ENCODE measurements around the gene ZBTB21. TPM values are rescaled to one million over a fixed set of nuclear protein-coding genes. Genes with fewer than 3 reads are reported as not detected.
A peak's percentile ranks its signal among the peaks of the same experiment; 100 is the strongest.

The ZBTB21 gene
- total RNA-seq, 1 donor from 2014 or later: 25.3 TPM

DNA sequence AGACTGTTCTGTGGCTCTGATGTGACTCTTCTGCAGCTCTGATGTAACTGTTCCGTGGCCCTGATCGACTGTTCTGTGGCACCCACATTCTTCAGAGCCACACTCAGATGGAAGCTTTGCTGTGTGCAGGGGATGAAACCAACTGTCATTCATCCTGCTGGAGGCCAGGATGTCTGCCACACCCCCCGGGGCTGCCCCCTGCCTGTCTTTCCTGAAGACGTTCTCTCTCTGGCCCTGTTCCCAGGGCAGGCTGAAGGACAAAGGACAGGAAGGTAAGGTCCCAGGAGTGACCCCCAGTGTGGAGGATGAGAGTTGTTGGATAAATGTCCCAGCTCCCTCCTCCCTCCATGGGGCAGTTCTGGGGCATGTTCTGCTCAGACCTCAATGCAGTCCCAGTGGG lies 31.6 kb upstream of the ZBTB21 start:
- peaks cover 25% of the 10 kb centered on the region for H3K4me1 Mint-ChIP-seq
- no peak overlapping the region for H3K4me3 Mint-ChIP-seq
- peaks cover 3% of the 10 kb centered on the region for H3K9me3 Mint-ChIP-seq
- no peak overlapping the region for H3K9ac ChIP-seq
- DNase-seq (ENCODE audit: low spot score): no peak
- no peak overlapping the region for H3K27ac ChIP-seq
- H3K4me1 ChIP-seq: no peaks in the 10 kb centered on the region
- no peaks in the 10 kb centered on the region for H3K9me3 ChIP-seq (ENCODE audit: low read depth)
- TF ChIP-seq CTCF (IDR thresholded peaks at IDR 0.05): no peak
- no peak for TF ChIP-seq EZH2 (IDR thresholded peaks at IDR 0.05)
- TF ChIP-seq EZH2phosphoT487 (IDR thresholded peaks at IDR 0.05): no peak
- H3K27me3 Mint-ChIP-seq (ENCODE audit: insufficient read depth, low read depth): peaks cover 17% of the 10 kb centered on the region
- no peak overlapping the region for H3K4me3 ChIP-seq
- H3K79me2 ChIP-seq (ENCODE audit: low read depth): no peaks in the 10 kb centered on the region
- peak overlapping the region; percentile 65 for H3K27ac Mint-ChIP-seq
- H3K36me3 ChIP-seq: no peaks in the 10 kb centered on the region
- no peaks in the 10 kb centered on the region for H3K27me3 ChIP-seq
- H3F3A ChIP-seq (ENCODE audit: low read depth): no peaks in the 10 kb centered on the region
- H3K36me3 Mint-ChIP-seq: no peaks in the 10 kb centered on the region
- H4K20me1 ChIP-seq (ENCODE audit: low read depth): no peaks in the 10 kb centered on the region
- H2AFZ ChIP-seq (replicated peaks): no peak overlapping the region
- no peak overlapping the region for H3K4me2 ChIP-seq

DNA sequence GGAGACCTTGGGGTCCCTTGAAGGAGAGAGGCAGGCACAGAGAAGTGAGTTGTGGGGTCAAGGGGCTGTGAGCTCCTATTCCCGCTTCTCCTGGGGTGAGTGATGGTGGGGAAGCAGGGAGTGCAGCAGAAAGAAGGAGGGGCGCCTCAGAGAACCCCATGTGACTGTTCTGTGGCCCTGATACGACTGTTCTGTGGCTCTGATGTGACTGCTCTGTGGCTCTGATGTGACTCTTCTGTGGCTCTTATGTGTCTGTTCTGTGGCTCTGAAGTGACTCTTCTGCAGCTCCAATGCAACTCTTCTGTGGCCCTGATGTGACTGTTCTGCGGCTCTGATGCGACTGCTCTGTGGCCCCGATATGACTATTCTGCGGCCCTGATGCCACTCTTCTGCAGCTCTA lies 31.1 kb upstream of the ZBTB21 start:
- no peak overlapping the region for H2AFZ ChIP-seq (replicated peaks)
- peaks cover 19% of the 10 kb centered on the region for H3K27me3 Mint-ChIP-seq (ENCODE audit: insufficient read depth, low read depth)
- H3K4me2 ChIP-seq: no peak overlapping the region
- H3K27me3 ChIP-seq: no peaks in the 10 kb centered on the region
- H3K9me3 Mint-ChIP-seq: peaks cover 3% of the 10 kb centered on the region
- H3K9me3 ChIP-seq (ENCODE audit: low read depth): no peaks in the 10 kb centered on the region
- no peak overlapping the region for H3K27ac ChIP-seq
- no peak for DNase-seq (ENCODE audit: low spot score)
- H3K4me3 ChIP-seq: no peak overlapping the region
- H3K36me3 Mint-ChIP-seq: no peaks in the 10 kb centered on the region
- no peaks in the 10 kb centered on the region for H4K20me1 ChIP-seq (ENCODE audit: low read depth)
- peak overlapping the region; percentile 10 for H3K4me3 Mint-ChIP-seq
- H3K4me1 Mint-ChIP-seq: peaks cover 25% of the 10 kb centered on the region
- H3K27ac Mint-ChIP-seq: peak overlapping the region; percentile 65
- no peaks in the 10 kb centered on the region for H3K36me3 ChIP-seq
- no peak overlapping the region for H3K9ac ChIP-seq
- no peaks in the 10 kb centered on the region for H3K4me1 ChIP-seq
- no peak for TF ChIP-seq CTCF (IDR thresholded peaks at IDR 0.05)
- no peak for TF ChIP-seq EZH2phosphoT487 (IDR thresholded peaks at IDR 0.05)
- no peak for TF ChIP-seq EZH2 (IDR thresholded peaks at IDR 0.05)
- no peaks in the 10 kb centered on the region for H3K79me2 ChIP-seq (ENCODE audit: low read depth)
- no peaks in the 10 kb centered on the region for H3F3A ChIP-seq (ENCODE audit: low read depth)

DNA sequence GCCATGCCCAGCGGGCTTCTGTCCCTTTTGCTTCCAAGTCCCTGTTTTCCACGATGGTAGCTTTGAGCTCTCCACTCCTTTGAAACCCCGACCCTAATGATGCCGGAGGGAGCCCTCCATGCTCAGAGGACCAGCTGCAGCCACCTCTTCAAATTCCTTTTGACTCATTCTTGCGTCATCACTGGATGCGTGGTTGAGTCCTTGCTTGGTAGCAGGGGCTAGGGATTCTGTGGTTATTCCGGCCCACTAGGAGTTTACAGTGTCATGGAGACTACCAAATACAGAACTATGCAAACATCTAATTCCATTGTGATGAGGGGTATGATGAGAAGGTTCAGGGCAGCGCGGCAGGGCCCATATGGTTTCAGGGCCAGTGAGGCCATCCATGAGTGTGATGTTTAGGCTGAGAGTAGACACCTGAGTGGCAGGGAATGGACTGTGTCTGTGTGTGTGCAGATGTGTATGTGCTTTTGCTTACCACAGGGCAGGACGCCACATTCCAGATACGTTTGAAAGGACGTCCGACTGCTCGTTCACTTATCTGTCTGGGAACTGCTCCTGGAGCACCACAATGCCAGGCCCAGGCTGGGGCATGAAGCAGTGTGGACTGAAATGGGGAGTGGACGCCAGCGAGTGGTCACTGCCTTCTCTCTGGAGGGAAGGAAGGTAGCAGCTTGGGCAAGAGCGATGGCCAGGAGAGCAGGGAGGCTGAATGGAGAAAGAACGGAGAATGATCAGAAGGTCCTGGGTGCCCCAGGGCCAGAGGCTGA lies 30.4 kb upstream of the ZBTB21 start:
- Histone ChIP-seq H3K4me1 (no peaks in the 10 kb centered on the region), H4K20me1 (ENCODE audit: low read depth) (no peaks in the 10 kb centered on the region), H3K27ac (no peak overlapping the region), H3K36me3 (no peaks in the 10 kb centered on the region), H3K4me3 (no peak overlapping the region), H3K9ac (no peak overlapping the region), H3K4me2 (no peak overlapping the region), H2AFZ (replicated peaks) (no peak overlapping the region), H3K79me2 (ENCODE audit: low read depth) (no peaks in the 10 kb centered on the region), H3K27me3 (no peaks in the 10 kb centered on the region), H3F3A (ENCODE audit: low read depth) (no peaks in the 10 kb centered on the region), H3K9me3 (ENCODE audit: low read depth) (no peaks in the 10 kb centered on the region)
- peak overlapping the region; percentile 83 for H3K27ac Mint-ChIP-seq
- peaks cover 3% of the 10 kb centered on the region for H3K9me3 Mint-ChIP-seq
- TF ChIP-seq EZH2phosphoT487 (IDR thresholded peaks at IDR 0.05): no peak
- H3K27me3 Mint-ChIP-seq (ENCODE audit: insufficient read depth, low read depth): peaks cover 20% of the 10 kb centered on the region
- H3K4me1 Mint-ChIP-seq: peaks cover 25% of the 10 kb centered on the region
- no peak for DNase-seq (ENCODE audit: low spot score)
- no peak overlapping the region for H3K4me3 Mint-ChIP-seq
- H3K36me3 Mint-ChIP-seq: no peaks in the 10 kb centered on the region

GRCh38 chr21:42039911-42040351 lies 29.8 kb upstream of the ZBTB21 start:
- no peak overlapping the region for H3K4me3 ChIP-seq
- Mint-ChIP-seq H3K27me3 (ENCODE audit: insufficient read depth, low read depth) (peaks cover 20% of the 10 kb centered on the region), H3K27ac (peak overlapping the region; percentile 83), H3K36me3 (no peaks in the 10 kb centered on the region), H3K9me3 (peaks cover 3% of the 10 kb centered on the region), H3K4me3 (peak overlapping the region; percentile 10), H3K4me1 (peaks cover 25% of the 10 kb centered on the region)
- H3F3A ChIP-seq (ENCODE audit: low read depth): no peaks in the 10 kb centered on the region
- H3K9me3 ChIP-seq (ENCODE audit: low read depth): no peaks in the 10 kb centered on the region
- H3K79me2 ChIP-seq (ENCODE audit: low read depth): no peaks in the 10 kb centered on the region
- no peak overlapping the region for H3K27ac ChIP-seq
- no peaks in the 10 kb centered on the region for H4K20me1 ChIP-seq (ENCODE audit: low read depth)
- H3K9ac ChIP-seq: no peak overlapping the region
- TF ChIP-seq EZH2 (IDR thresholded peaks at IDR 0.05): no peak
- no peak for TF ChIP-seq CTCF (IDR thresholded peaks at IDR 0.05)
- TF ChIP-seq EZH2phosphoT487 (IDR thresholded peaks at IDR 0.05): no peak
- no peak overlapping the region for H3K4me2 ChIP-seq
- H3K36me3 ChIP-seq: no peaks in the 10 kb centered on the region
- no peaks in the 10 kb centered on the region for H3K27me3 ChIP-seq
- H2AFZ ChIP-seq (replicated peaks): no peak overlapping the region
- H3K4me1 ChIP-seq: no peaks in the 10 kb centered on the region
- peak; percentile 39 for DNase-seq (ENCODE audit: low spot score)

Measured in neural progenitor cell (in vitro differentiated cells).